Measurements from ENCODE around the gene RNF115.
A peak's percentile ranks its signal among the peaks of the same experiment; 100 is the strongest.

The RNF115 gene

DNA sequence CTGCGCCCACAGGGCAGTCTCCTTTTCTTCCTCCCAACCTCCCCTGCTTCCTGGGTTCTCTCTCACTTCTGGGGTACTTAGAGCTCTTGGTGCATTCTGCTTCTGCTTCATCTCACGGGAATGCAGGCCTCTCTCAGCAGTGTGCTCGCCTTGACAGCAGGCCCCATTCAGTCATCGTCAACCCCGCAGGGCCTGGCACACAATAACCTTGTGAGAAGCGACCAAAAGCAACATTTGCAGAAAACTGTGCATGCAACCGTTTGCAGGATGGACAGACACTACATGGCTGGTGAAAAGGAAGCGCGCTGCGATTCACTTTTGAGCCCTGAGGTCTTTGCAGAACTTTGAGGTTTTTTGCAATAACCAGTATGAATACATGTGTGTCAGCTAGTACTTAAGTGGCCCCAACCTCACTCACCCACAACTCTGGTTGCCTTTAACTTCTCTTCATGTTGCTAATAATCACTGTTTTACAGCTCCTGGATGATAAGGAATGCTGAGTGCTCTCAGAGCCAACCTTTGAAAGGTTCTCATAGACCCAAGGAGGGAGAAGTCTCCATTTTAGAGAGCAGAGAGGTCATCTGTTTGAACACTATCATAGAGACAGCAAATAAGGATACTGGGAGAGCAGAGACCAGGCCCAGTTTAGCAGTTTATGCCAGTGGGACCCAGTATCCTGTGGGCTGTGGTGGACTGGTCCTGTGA, 107.1 kb downstream of the RNF115 start:
- no peak for DNase-seq (ENCODE audit: low spot score)

DNA sequence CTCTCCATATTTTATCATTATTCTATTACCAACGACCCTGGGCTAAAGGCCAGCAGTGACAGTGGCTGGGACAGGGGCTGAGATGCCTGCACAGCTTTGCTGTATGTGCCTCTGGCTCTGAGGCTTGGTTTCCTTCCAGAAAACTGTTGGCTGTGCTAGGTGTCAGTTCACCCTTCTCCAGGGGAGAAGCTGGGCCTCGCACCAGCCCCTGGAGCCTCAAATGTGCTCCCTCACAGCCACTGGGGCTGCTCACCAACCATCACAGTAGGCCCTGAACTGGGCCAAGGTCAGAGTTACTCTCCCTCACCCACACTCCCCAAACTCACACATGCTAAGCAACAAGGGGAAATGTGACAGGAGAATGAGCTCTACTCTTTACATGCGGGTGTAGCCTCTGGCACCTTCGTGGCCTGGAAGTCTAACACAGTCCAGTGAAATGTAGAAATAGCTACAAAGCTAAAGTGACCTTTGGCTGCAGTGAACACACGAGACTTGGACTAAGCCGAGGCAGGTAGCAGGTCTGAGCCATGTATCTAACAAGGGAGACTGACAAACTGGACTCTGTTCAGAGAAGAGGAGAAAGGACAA, 109.3 kb downstream of the RNF115 start:
- in situ Hi-C loops (cut with MboI; ENCODE audit: low pct_unique_long_range_greater_than_20kb, low sequenced_read_pairs, unreplicated experiment), result no loop called here
- TF ChIP-seq, protein P1, sequence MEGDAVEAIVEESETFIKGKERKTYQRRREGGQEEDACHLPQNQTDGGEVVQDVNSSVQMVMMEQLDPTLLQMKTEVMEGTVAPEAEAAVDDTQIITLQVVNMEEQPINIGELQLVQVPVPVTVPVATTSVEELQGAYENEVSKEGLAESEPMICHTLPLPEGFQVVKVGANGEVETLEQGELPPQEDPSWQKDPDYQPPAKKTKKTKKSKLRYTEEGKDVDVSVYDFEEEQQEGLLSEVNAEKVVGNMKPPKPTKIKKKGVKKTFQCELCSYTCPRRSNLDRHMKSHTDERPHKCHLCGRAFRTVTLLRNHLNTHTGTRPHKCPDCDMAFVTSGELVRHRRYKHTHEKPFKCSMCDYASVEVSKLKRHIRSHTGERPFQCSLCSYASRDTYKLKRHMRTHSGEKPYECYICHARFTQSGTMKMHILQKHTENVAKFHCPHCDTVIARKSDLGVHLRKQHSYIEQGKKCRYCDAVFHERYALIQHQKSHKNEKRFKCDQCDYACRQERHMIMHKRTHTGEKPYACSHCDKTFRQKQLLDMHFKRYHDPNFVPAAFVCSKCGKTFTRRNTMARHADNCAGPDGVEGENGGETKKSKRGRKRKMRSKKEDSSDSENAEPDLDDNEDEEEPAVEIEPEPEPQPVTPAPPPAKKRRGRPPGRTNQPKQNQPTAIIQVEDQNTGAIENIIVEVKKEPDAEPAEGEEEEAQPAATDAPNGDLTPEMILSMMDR (IDR thresholded peaks at IDR 0.05; ENCODE audit: extremely low read depth, insufficient read depth, missing control alignments), result no peak

More for the DNA sequence above, 107.1 kb downstream of the RNF115 start:
- TF ChIP-seq, protein P1 (IDR thresholded peaks at IDR 0.05; ENCODE audit: extremely low read depth, insufficient read depth, missing control alignments), result no peak
- in situ Hi-C loops (cut with MboI; ENCODE audit: low pct_unique_long_range_greater_than_20kb, low sequenced_read_pairs, unreplicated experiment), result no loop called here

GRCh38 chr1:145711213-145711651, 112.7 kb downstream of the RNF115 start:
- in situ Hi-C loops (cut with MboI; ENCODE audit: low pct_unique_long_range_greater_than_20kb, low sequenced_read_pairs, unreplicated experiment), result no loop called here
- TF ChIP-seq, protein P1 (IDR thresholded peaks at IDR 0.05; ENCODE audit: extremely low read depth, insufficient read depth, missing control alignments), result no peak
- no peak for DNase-seq (ENCODE audit: low spot score)

More for the DNA sequence above, 109.3 kb downstream of the RNF115 start:
- DNase-seq (ENCODE audit: low spot score), result no peak

DNA sequence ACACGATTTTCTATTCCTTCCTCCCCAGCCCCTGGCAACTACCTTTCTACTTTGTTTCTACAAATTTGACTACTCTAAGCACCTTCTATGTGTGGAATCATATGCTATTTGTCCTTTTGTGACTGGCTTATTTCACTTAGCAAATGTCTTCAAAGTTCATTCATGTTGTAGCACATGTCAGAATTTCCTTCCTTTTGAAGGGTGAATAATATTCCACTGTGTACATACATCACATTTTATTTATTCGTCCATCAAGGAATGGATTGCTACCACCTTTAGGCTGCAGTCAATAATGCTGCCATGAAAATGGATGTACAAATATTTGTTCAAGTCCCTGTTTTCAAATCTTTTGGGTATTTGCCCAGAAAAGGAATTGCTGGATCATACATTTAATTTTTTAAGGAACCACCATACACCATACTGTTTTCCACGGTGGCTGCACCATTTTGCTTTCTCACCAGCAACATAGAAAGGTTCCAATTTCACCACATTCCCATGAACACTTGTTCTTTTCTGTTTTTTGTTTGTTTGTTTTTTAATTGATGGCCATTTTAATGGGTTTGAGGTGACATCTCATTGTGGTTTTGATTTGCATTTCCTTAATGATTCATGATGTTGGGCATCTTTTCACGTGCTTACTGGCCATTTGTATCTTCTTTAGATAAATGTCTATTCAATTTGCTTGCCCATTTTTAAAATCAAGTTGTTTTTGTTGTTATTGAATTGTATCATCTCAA, 113.4 kb downstream of the RNF115 start:
- TF ChIP-seq, protein P1 (IDR thresholded peaks at IDR 0.05; ENCODE audit: extremely low read depth, insufficient read depth, missing control alignments), result no peak
- in situ Hi-C loops (cut with MboI; ENCODE audit: low pct_unique_long_range_greater_than_20kb, low sequenced_read_pairs, unreplicated experiment), result no loop called here
- no peak for DNase-seq (ENCODE audit: low spot score)

DNA sequence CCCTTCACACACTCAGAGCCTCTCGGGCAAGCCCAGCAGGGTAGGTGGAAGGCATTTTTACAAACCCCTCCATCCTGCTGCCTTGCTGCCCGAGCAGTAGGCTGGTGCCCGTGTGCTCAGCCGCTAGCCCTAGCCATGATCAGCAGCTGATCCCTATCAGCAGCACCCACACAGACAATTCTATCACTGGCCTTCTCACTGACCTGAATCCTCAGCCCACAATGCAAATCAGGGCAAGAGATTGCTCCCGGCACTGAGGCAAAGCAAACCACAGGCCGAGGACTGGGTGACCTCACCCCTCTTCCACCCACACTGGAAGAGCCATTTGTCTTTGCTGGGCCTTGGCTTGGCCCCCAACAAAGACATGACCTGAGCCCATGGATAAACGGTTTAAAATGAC, 115.8 kb downstream of the RNF115 start:
- in situ Hi-C loops (cut with MboI; ENCODE audit: low pct_unique_long_range_greater_than_20kb, low sequenced_read_pairs, unreplicated experiment), result no loop called here
- DNase-seq (ENCODE audit: low spot score), result peak; percentile 35
- TF ChIP-seq, protein P1 (IDR thresholded peaks at IDR 0.05; ENCODE audit: extremely low read depth, insufficient read depth, missing control alignments), result no peak

DNA sequence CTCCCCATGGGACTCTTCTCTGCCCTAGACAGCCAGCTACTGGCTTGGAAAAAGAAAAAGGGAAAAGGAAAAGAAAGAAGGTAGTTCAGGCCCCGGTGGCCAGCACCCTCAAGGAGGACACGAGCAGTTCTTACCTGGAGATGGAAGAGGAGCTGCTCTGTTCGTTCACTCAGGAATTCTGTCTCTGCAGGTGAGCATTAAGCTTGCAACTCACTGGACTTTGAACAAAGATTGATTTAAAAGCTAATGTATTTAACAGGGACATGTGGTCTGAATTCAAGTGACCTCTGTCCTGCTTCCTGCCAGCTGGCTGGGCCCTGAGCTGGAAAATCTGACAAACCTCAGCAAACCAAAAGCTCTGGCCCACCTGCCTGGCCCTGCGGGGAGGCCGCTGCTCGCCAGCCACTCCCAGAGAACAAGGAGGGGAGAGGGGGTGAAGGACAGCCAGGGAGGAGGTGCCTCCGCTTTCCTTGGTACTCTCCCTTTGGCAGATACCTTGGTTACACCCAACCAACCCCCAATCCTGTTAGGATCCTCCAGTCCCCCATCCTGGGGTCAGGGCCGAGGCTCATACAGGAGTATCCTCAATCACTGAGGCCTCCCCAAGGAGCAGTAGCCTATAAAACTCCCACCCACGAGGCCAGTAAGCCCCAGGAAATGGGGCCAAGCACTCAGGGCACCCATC, 116.6 kb downstream of the RNF115 start, which contains the start of gene PDZK1:
TSS of gene PDZK1 (minus strand) at position 186 of the 685 bp plus-strand sequence. CDS start 19,347 bp downstream, outside the sequence.
- in situ Hi-C loops (cut with MboI; ENCODE audit: low pct_unique_long_range_greater_than_20kb, low sequenced_read_pairs, unreplicated experiment), result no loop called here
- TF ChIP-seq, protein P1 (IDR thresholded peaks at IDR 0.05; ENCODE audit: extremely low read depth, insufficient read depth, missing control alignments), result no peak
- no peak for DNase-seq (ENCODE audit: low spot score)
